ENCODE data around the gene SPTB.

The SPTB gene

DNA sequence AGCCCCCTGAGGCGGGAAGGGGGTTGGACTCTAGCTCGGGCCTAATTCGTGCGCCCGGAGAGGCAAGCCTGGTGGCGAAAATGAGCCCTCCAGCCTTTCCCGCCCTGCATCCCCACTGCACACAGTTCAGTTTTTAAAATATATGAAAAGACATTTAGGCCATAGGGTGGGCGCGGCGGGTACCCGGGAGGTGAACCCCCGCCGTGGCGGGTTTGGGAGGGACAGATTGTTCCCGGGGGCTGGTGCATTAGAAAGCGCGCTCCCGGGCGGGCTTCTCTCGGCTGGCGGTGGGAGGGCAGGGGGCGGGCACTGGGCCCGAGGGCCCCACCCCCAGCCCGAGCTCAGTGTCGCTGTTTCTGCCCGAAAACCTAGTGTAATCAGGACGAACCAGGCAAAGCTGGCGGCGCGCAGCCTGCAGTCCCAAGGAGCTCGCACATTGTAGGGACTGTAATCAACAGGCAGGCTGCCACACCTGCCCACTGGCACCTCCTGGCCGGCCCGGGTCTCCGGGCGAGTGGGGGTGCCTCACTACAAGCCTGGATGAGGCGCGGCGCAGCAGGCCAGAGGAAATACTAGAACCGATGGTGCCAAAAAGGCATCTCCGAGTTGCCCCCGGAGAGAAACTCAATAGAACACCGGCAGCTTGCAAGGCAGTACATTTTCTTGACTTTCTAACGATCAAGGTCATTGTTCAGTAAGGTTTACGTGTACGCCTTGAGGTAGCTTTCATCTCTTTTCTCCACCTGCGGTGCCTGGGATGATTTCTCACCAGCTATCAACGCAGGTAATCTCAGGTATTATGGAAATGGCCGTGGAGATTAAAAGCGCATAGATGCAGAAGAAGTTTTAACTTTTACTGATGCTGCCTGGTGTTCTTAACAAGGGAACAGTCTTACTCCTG is 764 bp upstream of the SPTB start:
- peak; percentile 48 for DNase-seq

DNA sequence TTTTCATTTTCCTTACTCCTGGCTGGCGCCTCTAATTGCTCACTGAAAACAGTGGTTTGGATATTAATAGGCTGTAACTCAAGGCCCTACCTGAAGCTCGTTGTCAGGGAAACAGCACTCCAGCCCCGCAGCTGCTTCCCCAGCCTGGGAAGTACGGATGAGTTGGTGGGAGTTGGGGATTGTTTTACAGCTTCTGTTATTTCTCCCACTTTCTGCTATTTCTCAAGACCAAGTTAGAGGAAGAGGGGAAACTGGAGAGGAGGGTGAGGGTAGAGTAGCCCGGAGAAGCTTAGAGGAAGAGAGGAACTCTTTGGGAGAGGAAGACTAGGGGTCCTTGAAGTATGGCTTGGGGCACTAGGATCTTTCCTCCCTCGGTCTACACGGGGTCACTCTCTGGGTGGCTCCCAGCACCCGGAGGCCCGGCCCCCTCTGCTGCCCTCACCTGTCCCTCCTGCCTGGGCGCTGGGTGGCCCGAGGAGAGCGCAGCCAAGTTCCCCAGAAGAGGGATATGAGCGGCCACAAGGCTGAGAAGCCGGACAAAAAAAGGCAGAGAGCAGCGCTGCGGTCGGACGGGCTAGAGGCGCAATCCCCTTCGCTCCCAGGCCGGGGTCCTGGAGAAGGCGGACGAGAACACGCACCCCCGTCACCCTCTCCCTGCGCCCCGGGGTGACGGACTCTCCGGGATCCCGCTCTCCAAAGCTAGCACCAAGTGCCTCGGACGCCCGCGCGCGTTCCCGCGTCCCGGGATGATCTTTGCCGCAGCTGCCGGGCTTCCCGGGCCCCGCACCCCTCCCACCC is 671 bp downstream of the SPTB start:
- DNase-seq: peak; percentile 34

DNA sequence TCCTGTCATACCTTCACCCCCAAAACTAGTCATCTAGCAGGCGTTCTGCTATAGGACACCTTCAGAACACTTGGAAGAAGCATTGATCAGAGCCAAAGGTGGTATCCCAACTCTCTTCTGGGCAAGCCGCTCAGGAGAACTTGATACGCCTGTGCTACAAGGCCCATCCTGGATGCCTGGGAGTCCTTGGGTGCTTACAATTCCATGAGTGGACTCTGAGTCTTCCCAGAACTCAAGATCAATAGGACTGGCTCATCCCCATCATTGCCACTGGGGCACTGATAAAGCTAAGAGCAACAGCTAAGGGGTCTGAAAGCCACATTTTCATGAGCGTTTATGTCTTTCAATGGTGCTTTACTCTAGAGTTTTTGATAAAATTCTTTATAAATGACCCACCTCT is 1.9 kb downstream of the SPTB start:
- DNase-seq: no peak

DNA sequence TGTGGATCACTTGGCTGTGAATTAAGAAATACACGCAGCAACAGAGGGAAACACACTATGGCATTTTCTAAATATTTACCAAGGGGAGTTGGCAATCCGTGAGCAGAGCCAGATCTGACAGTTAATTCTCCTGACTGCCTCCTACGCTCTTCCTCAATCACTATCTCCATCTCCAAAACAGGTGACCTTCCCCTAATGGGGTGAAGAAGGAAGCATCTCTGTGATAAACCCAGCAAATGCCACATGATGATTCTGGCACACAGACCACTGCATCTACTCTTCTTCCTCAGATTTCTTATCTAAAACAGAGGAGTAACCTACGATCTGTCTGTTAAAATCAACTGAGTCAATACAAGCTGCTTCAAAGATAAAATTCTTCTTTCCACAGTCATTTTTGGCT is 4.4 kb downstream of the SPTB start:
- DNase-seq: no peak

GRCh38 chr14:64873506-64874219 is 6.0 kb downstream of the SPTB start:
- no peak for DNase-seq

DNA sequence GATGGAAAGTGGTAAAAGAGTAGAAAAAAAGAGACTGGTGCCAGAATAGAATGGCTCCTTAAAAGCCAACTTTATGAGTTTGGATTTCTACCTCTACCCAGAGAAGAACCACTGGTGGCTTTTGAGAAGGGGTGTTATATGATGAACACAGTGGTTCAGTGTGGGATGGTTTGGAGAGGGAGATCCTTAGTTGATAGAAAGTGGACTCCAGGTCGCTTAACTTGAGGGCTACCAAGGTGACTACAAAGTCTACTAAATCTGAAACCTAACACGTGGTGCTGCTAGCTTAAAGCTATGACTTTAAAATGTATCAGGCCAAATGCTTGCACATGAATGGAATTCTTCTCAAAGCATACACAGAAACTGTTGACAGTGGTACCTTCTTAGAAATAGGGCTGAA is 8.4 kb downstream of the SPTB start:
- no peak for DNase-seq

DNA sequence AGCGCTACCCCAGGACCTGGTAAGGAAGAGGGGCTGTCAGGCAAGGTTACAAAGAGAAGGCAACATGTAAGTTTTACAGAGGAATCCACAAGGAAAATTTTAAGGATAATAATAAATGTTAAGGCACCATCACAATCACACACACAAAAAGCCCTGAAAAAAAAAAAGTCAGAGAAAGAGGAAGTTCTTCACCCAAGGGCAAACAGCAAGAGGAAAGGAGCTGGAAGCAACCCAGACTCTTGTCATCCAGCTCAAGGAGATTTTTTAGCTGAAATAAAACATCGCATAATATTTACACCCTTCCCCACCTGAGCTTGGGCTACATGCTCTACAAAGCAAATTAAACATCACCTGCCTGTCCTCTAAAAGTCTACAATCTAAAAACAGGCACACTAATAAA is 9.5 kb downstream of the SPTB start:
- DNase-seq: no peak

DNA sequence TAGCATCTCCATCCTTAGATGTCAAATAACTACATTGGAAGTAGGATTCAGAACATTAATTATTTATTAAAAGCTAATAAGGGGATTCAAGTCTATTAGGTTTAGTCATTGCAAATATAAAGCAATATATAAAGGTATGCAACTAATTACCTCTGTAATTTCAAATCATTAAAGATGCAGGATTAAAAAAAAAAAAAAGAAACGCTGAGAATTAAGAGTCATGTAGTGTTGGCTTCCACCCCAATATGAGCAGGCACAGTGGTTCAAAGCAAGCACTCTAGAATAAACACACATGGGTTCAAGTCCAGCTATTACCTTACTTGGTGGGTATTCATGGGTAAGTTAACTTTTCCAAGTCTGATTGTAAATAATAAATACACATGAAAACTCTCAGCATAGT is 10.9 kb downstream of the SPTB start:
- no peak for DNase-seq

GRCh38 chr14:64868379-64868778 is 11.3 kb downstream of the SPTB start:
- DNase-seq: no peak

- DNase-seq: no peak
Measured at GRCh38 chr14:64867182-64867581, 12.5 kb downstream of the SPTB start.

GRCh38 chr14:64865992-64866391 is 13.7 kb downstream of the SPTB start:
- no peak for DNase-seq

GRCh38 chr14:64865109-64865508 is 14.6 kb downstream of the SPTB start:
- DNase-seq: no peak

GRCh38 chr14:64864258-64864657 is 15.4 kb downstream of the SPTB start:
- no peak for DNase-seq

DNA sequence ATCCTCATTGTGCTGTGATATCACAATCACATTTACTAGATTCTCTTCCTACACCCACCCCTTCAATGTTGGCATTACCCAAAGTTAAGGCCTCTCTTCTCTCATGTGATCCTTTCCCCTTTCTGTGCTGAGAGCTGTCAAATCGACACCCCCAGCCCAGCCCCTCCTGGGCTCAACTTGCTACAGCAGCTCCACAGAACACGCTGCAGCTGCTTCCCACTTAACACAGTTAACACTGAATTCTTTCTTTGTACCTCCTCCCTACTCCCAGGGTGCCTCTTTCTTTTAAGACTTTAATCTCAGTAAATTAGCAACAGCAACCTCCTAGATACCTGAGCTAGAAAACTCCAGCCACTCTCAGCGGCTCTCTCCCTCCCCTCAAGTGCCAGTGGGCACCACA is 17.8 kb downstream of the SPTB start:
- DNase-seq: no peak

- DNase-seq: no peak
Measured at GRCh38 chr14:64860039-64860438, 19.7 kb downstream of the SPTB start.

DNA sequence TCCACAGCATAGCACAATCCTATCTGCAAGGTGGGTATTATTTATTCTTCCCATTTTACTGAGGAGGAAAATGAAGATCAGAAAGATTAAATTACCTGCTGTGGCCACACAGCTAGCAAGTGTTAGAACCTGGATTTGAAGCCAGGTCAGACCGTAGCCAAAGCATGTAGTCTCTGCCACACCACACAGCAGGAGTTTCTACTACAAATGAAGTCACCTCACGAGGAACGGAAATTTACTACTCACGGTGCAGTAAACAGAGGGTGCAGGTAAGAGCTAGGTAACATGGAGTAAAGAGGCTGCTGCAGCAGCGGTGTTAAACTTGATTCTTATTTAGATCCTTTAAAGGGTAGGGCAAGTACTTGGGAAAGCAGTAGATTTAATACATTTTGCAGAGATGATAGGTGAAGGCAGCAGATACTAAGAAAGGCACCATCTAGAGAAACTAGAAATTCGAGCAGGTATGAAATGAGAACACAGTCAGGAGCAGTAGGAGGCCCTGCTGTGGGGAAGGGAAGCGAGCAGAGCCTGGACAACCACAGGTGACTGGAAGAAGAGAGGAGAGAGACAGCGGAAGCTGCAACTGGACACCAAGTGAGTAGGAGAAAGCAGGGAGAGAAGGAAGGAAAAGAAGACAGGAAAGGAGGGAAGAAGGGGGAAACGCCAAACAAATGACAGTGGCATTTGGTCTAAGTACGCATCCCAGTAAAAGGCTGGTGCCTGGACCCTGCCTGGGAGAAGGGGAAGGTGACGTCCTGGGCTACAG is 21.5 kb downstream of the SPTB start:
- no peak for DNase-seq

GRCh38 chr14:64856529-64857445 is 22.9 kb downstream of the SPTB start:
- no peak for DNase-seq

- no peak for DNase-seq
Measured at GRCh38 chr14:64855721-64856528, 23.8 kb downstream of the SPTB start.

GRCh38 chr14:64850369-64851137 is 29.2 kb downstream of the SPTB start:
- no peak for DNase-seq

GRCh38 chr14:64849940-64850339 is 29.8 kb downstream of the SPTB start:
- no peak for DNase-seq
